Measurements from ENCODE around the gene TTYH1.

The TTYH1 gene

GRCh38 chr19:54451331-54451871 lies 36.1 kb downstream of the TTYH1 start:
- TF ChIP-seq CTCF (IDR thresholded peaks at IDR 0.05; ENCODE audit: low read depth, low read length, missing control alignments): no peak
- DNase-seq (ENCODE audit: low read depth): no peak
- H3K4me3 ChIP-seq (ENCODE audit: low read depth, low read length): no peak overlapping the region
- in situ Hi-C loops (cut with HindIII; ENCODE audit: low sequenced_read_pairs): loop anchor here (10.0 to 25.0 kb wide), 2 partner anchors 633 to 1161 kb away; partner anchors contain the start of genes ZNF524, ZNF784 and ZNF865

GRCh38 chr19:54451997-54452396 lies 36.7 kb downstream of the TTYH1 start:
- TF ChIP-seq CTCF (IDR thresholded peaks at IDR 0.05; ENCODE audit: low read depth, low read length, missing control alignments): no peak
- in situ Hi-C loops (cut with HindIII; ENCODE audit: low sequenced_read_pairs): loop anchor here (10.0 to 25.0 kb wide), 2 partner anchors 633 to 1160 kb away; partner anchors contain the start of genes ZNF524, ZNF784 and ZNF865
- DNase-seq (ENCODE audit: low read depth): no peak
- no peak overlapping the region for H3K4me3 ChIP-seq (ENCODE audit: low read depth, low read length)

GRCh38 chr19:54452626-54453025 lies 37.4 kb downstream of the TTYH1 start:
- H3K4me3 ChIP-seq (ENCODE audit: low read depth, low read length): no peak overlapping the region
- in situ Hi-C loops (cut with HindIII; ENCODE audit: low sequenced_read_pairs): loop anchor here (10.0 to 25.0 kb wide), 2 partner anchors 632 to 1160 kb away; partner anchors contain the start of genes ZNF524, ZNF784 and ZNF865
- TF ChIP-seq CTCF (IDR thresholded peaks at IDR 0.05; ENCODE audit: low read depth, low read length, missing control alignments): no peak
- no peak for DNase-seq (ENCODE audit: low read depth)

- in situ Hi-C loops (cut with HindIII; ENCODE audit: low sequenced_read_pairs): loop anchor here (10.0 to 25.0 kb wide), 2 partner anchors 631 to 1158 kb away; partner anchors contain the start of genes ZNF524, ZNF784 and ZNF865
- H3K4me3 ChIP-seq (ENCODE audit: low read depth, low read length): no peak overlapping the region
- no peak for DNase-seq (ENCODE audit: low read depth)
These were observed 38.9 kb downstream of the TTYH1 start for GRCh38 chr19:54453921-54454780.

GRCh38 chr19:54454781-54455675 lies 39.8 kb downstream of the TTYH1 start:
- no peak overlapping the region for H3K4me3 ChIP-seq (ENCODE audit: low read depth, low read length)
- in situ Hi-C loops (cut with HindIII; ENCODE audit: low sequenced_read_pairs): loop anchor here (10.0 to 25.0 kb wide), 2 partner anchors 630 to 1157 kb away; partner anchors contain the start of genes ZNF524, ZNF784 and ZNF865
- DNase-seq (ENCODE audit: low read depth): no peak
- no peak for TF ChIP-seq CTCF (IDR thresholded peaks at IDR 0.05; ENCODE audit: low read depth, low read length, missing control alignments)

More at GRCh38 chr19:54453921-54454780, 38.9 kb downstream of the TTYH1 start:
- no peak for TF ChIP-seq CTCF (IDR thresholded peaks at IDR 0.05; ENCODE audit: low read depth, low read length, missing control alignments)
